Liver (tissue), 9 donors: Measurements from ENCODE around the gene TRIO. TPM values are rescaled to one million over a fixed set of nuclear protein-coding genes. Genes with fewer than 3 reads are reported as not detected.
"Not testable (repeated sequence)": the region's sequence is repeated elsewhere in the genome, so short reads cannot be mapped to it uniquely, and the experiment has no call there.

Experiments used
- DNase-seq: peaks from one replicate; pipeline ENCODE4 v3.0.0-alpha.2; 2017; ENCODE audit warnings: low spot score
- H3K27ac ChIP-seq, 2 donors: one replicate each; pipeline ENCODE4 v1.7.0; 2013; ENCODE audit warnings: inconsistent platforms in 2 of 2, low read length in 2 of 2, control low read depth in 1 of 2, low read depth in 1 of 2, mild to moderate bottlenecking in 1 of 2
- H3K27me3 ChIP-seq, 4 donors: one replicate each; pipeline versions ENCODE4 v1.6.1 to v1.7.0; 2013; ENCODE audit warnings: low read length in 3 of 4, inconsistent platforms in 1 of 4, mild to moderate bottlenecking in 1 of 4, moderate library complexity in 1 of 4; ENCODE audit not compliant: control insufficient read depth in 4 of 4, insufficient read depth in 4 of 4
- H3K36me3 ChIP-seq, 4 donors: one replicate each; pipeline versions ENCODE4 v1.6.1 to v1.7.0; 2013; ENCODE audit warnings: low read length in 3 of 4, mild to moderate bottlenecking in 3 of 4, low read depth in 1 of 4, moderate library complexity in 1 of 4; ENCODE audit not compliant: control insufficient read depth in 4 of 4, insufficient read depth in 3 of 4
- H3K4me1 ChIP-seq, 4 donors: one replicate each; pipeline versions ENCODE4 v1.6.1 to v1.7.0; 2013; ENCODE audit warnings: low read length in 3 of 4, mild to moderate bottlenecking in 3 of 4, moderate library complexity in 1 of 4; ENCODE audit not compliant: control insufficient read depth in 4 of 4, insufficient read depth in 4 of 4
- H3K4me3 ChIP-seq, 3 donors: one replicate each; pipeline versions ENCODE4 v1.6.1 to v1.7.0; 2013; ENCODE audit warnings: low read length in 3 of 3, control low read depth in 1 of 3, low read depth in 1 of 3, mild to moderate bottlenecking in 1 of 3
- H3K9ac ChIP-seq, 2 donors: one replicate each; pipeline ENCODE4 v1.7.0; 2013; ENCODE audit warnings: low read length in 2 of 2, mild to moderate bottlenecking in 2 of 2, moderate library complexity in 2 of 2, control low read depth in 1 of 2, low read depth in 1 of 2
- H3K9me3 ChIP-seq, 4 donors: one replicate each; pipeline versions ENCODE4 v1.6.1 to v1.7.0; 2013; ENCODE audit warnings: low read length in 3 of 4; ENCODE audit not compliant: control insufficient read depth in 4 of 4
- ATF3 ChIP-seq: IDR thresholded peaks from 2 replicates; pipeline ENCODE4 v1.6.1; 2016; ENCODE audit warnings: antibody characterized with exemption
- FOXA1 ChIP-seq: IDR thresholded peaks from 2 replicates; pipeline ENCODE4 v1.6.1; 2016; ENCODE audit warnings: antibody characterized with exemption
- FOXA2 ChIP-seq: IDR thresholded peaks from 2 replicates; pipeline ENCODE4 v1.6.1; 2016; ENCODE audit warnings: antibody characterized with exemption
- GABPA ChIP-seq, 2 donors: IDR thresholded peaks in 1 of 2; conservative IDR thresholded peaks in 1 of 2; 2 replicates each; pipeline ENCODE4 v1.6.1; 2016; ENCODE audit warnings: antibody characterized with exemption in 2 of 2, mild to moderate bottlenecking in 1 of 2, moderate library complexity in 1 of 2
- HNF4A ChIP-seq, 2 donors: conservative IDR thresholded peaks; 2 replicates each; pipeline ENCODE4 v1.6.1; 2016; ENCODE audit warnings: antibody characterized with exemption in 2 of 2, mild to moderate bottlenecking in 2 of 2
- HNF4G ChIP-seq: IDR thresholded peaks from 2 replicates; pipeline ENCODE4 v1.6.1; 2016; ENCODE audit warnings: antibody characterized with exemption
- JUND ChIP-seq, 2 donors: IDR thresholded peaks; 2 replicates each; pipeline ENCODE4 v1.6.1; 2016; ENCODE audit warnings: antibody characterized with exemption in 2 of 2
- MAX ChIP-seq: IDR thresholded peaks from 2 replicates; pipeline ENCODE4 v1.6.1; 2016; ENCODE audit warnings: antibody characterized with exemption
- NR2F2 ChIP-seq: IDR thresholded peaks from 2 replicates; pipeline ENCODE4 v1.6.1; 2016; ENCODE audit warnings: antibody characterized with exemption
- RAD21 ChIP-seq, 2 donors: IDR thresholded peaks; 2 replicates each; pipeline ENCODE4 v1.6.1; 2016; ENCODE audit warnings: antibody characterized with exemption in 2 of 2, mild to moderate bottlenecking in 2 of 2
- REST ChIP-seq: IDR thresholded peaks from 2 replicates; pipeline ENCODE4 v1.6.1; 2016; ENCODE audit warnings: antibody characterized with exemption, mild to moderate bottlenecking
- RXRA ChIP-seq, 2 donors: IDR thresholded peaks; 2 replicates each; pipeline ENCODE4 v1.6.1; 2017 to 2018; ENCODE audit warnings: antibody characterized with exemption in 2 of 2, mild to moderate bottlenecking in 1 of 2
- SP1 ChIP-seq: IDR thresholded peaks from 2 replicates; pipeline ENCODE4 v1.6.1; 2018; ENCODE audit warnings: antibody characterized with exemption, mild to moderate bottlenecking
- TAF1 ChIP-seq: conservative IDR thresholded peaks from 2 replicates; pipeline ENCODE4 v1.6.1; 2016; ENCODE audit warnings: antibody characterized with exemption, mild to moderate bottlenecking
- YY1 ChIP-seq: IDR thresholded peaks from 2 replicates; pipeline ENCODE4 v1.6.1; 2016; ENCODE audit warnings: antibody characterized with exemption, mild to moderate bottlenecking
- ZBTB33 ChIP-seq: IDR thresholded peaks from 2 replicates; pipeline ENCODE4 v1.6.1; 2016; ENCODE audit warnings: antibody characterized with exemption
- WGBS: extraction: QIAGEN DNeasy Blood & Tissue Kit; methylation state at CpG from one replicate; pipeline ENCODE4 v1.1.7; 2013; 5-methylcytosine and 5-hydroxymethylcytosine counted together
- polyA plus RNA-seq, 2 donors: library from polyadenylated mRNA; stranded (reverse) in 1 of 2; unstranded in 1 of 2; fragments of 200-250 nt in 1 of 2; fragments of >200 nt in 1 of 2; fragmentation: Nextera tagmentation in 1 of 2; extraction: Ambion mirVana in 1 of 2; gene quantifications; one replicate each; pipeline versions ENCODE4 v1.2.1 to v1.2.3, GENCODE V29; 2013 to 2015
- total RNA-seq, 2 donors: library from RNA; depleted of rRNA; stranded (reverse); fragments of >200 nt; gene quantifications; one replicate each; pipeline ENCODE4 v1.2.3, GENCODE V29; 2014
- donor health status: healthy.
- donor health status: healthy.
- donor health status: healthy.
- donor health status: healthy.
- donor health status: healthy.

Gene TRIO
- total RNA-seq (10 to 100 TPM; 21.9 to 86.2 TPM), polyA plus RNA-seq (10 to 100 TPM in 1 of 2 donors, 1 to 10 TPM in 1; 8.5 to 10.1 TPM)

GRCh38 chr5:14142827-14143545, at the start of gene TRIO:
TSS of gene TRIO (plus strand) at chr5:14143342. CDS start at chr5:14143726, 384 bp downstream.
- Histone ChIP-seq H3K9ac (peak within 1 kb of the TSS; percentile 77 to 79), H3K4me1 (peaks cover 6 to 22% (median 17%) of the 10 kb centered on the region in 4 donors), H3K27me3 (no peaks in the 10 kb centered on the region), H3K9me3 (no peaks in the 10 kb centered on the region), H3K27ac (peak within 1 kb of the TSS; percentile 90 to 92), H3K4me3 (peak within 1 kb of the TSS; percentile 93 to 95 (median 94)), H3K36me3 (no peaks in the 10 kb centered on the region)
- peak; percentile 38 to 51 for TF ChIP-seq RAD21 (IDR thresholded peaks at IDR 0.05)
- TF ChIP-seq JUND (IDR thresholded peaks at IDR 0.05): no peak
- TF ChIP-seq NR2F2: no peak
- no peak for TF ChIP-seq FOXA1
- TF ChIP-seq HNF4A (conservative IDR thresholded peaks at IDR 0.05): no peak
- no peak for TF ChIP-seq ATF3
- TF ChIP-seq HNF4G: peak; percentile 17
- peak; percentile 21 for TF ChIP-seq REST
- TF ChIP-seq YY1: peak; percentile 85
- peak; percentile 34 for TF ChIP-seq SP1
- TF ChIP-seq GABPA (IDR thresholded peaks at IDR 0.05 in 1 of 2, conservative IDR thresholded peaks at IDR 0.05 in 1 of 2): peak; percentile 21 to 62
- no peak for TF ChIP-seq FOXA2
- no peak for TF ChIP-seq TAF1
- no peak for TF ChIP-seq RXRA (IDR thresholded peaks at IDR 0.05)
- TF ChIP-seq MAX: no peak
- TF ChIP-seq ZBTB33: no peak
- peak; percentile 95 for DNase-seq
- under 1% methylated on average over 79 of the region's 79 CpGs for WGBS

GRCh38 chr5:14097380-14097779, 45.8 kb upstream of the TRIO start:
- H3K9ac ChIP-seq, H3K27me3 ChIP-seq: not testable (repeated sequence)
- whole genome bisulfite sequencing: 82% methylated on average over 2 of the region's 2 CpGs

More at GRCh38 chr5:14097380-14097779, 45.8 kb upstream of the TRIO start:
- H3K9me3 ChIP-seq, H3K4me1 ChIP-seq, H3K36me3 ChIP-seq, H3K4me3 ChIP-seq, H3K27ac ChIP-seq, DNase-seq: not testable (repeated sequence)
